ENCODE measurements around the gene CRIP2. TPM values are rescaled to one million over a fixed set of nuclear protein-coding genes. Genes with fewer than 3 reads are reported as not detected.

The CRIP2 gene
- total and polyA plus RNA-seq, 2 experiments from 2014 or later, result 3.4 to 9.6 TPM

DNA sequence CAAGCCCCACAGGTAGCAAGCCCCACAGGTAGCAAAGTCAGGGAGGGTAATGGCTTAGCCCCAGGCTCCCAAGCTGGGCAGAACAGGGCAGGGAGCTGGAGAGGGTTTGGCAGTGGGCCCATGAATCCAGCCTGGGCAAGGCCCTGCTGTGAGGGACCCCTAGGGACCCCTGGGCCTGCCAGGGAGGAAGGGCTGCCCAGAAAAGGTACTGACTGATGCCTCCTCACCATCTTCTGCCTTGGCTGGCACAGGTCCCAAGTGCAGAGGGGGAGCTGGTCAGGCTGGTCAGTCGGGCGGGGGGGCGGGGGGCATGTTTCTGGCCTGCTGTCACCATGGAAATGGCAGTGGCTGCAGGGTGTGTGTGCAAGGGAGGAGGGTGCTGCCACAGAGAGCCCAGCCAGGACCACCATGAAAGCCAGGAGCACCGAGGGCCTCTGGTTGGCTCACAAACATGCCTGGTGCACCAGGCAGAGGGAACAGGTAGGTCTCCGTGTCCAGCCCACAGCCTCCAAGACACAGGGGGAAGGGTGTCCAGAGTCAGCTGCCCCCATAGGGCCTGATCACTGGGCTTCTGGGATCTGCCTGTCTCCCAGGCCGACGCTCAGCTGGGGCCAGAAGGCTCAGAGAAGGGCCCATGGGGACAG lies 1.5 kb upstream of the CRIP2 start:
- peaks cover 8% of the 10 kb centered on the region for H3K4me1 Mint-ChIP-seq
- H3K27me3 Mint-ChIP-seq (ENCODE audit: insufficient read depth, low read depth, poor library complexity), result peaks cover 37% of the 10 kb centered on the region
- DNase-seq (ENCODE audit: low spot score) (no peak), ATAC-seq (no peak)
- no peak overlapping the region for H2AFZ ChIP-seq
- H3K9me2 ChIP-seq (ENCODE audit: insufficient read depth), result no peaks in the 10 kb centered on the region
- no peaks in the 10 kb centered on the region for H3K36me3 ChIP-seq (ENCODE audit: insufficient read depth)
- TF ChIP-seq ZNF462 (CRISPR knock-in tag; IDR thresholded peaks at IDR 0.05), result no peak
- no peak for TF ChIP-seq POLR2AphosphoS5 (IDR thresholded peaks at IDR 0.05; ENCODE audit: low read depth)
- TF ChIP-seq STAT1 (IDR thresholded peaks at IDR 0.05; ENCODE audit: unreplicated experiment), result no peak
- TF ChIP-seq JUNB (IDR thresholded peaks at IDR 0.05; ENCODE audit: unreplicated experiment), result no peak
- TF ChIP-seq CREB1 (CRISPR knock-in tag; IDR thresholded peaks at IDR 0.05; ENCODE audit: low read depth), result no peak
- no peak for TF ChIP-seq NANOG (IDR thresholded peaks at IDR 0.05; ENCODE audit: borderline replicate concordance)
- TF ChIP-seq EZH2phosphoT487 (IDR thresholded peaks at IDR 0.05; ENCODE audit: unreplicated experiment), result no peak
- TF ChIP-seq, protein P1, sequence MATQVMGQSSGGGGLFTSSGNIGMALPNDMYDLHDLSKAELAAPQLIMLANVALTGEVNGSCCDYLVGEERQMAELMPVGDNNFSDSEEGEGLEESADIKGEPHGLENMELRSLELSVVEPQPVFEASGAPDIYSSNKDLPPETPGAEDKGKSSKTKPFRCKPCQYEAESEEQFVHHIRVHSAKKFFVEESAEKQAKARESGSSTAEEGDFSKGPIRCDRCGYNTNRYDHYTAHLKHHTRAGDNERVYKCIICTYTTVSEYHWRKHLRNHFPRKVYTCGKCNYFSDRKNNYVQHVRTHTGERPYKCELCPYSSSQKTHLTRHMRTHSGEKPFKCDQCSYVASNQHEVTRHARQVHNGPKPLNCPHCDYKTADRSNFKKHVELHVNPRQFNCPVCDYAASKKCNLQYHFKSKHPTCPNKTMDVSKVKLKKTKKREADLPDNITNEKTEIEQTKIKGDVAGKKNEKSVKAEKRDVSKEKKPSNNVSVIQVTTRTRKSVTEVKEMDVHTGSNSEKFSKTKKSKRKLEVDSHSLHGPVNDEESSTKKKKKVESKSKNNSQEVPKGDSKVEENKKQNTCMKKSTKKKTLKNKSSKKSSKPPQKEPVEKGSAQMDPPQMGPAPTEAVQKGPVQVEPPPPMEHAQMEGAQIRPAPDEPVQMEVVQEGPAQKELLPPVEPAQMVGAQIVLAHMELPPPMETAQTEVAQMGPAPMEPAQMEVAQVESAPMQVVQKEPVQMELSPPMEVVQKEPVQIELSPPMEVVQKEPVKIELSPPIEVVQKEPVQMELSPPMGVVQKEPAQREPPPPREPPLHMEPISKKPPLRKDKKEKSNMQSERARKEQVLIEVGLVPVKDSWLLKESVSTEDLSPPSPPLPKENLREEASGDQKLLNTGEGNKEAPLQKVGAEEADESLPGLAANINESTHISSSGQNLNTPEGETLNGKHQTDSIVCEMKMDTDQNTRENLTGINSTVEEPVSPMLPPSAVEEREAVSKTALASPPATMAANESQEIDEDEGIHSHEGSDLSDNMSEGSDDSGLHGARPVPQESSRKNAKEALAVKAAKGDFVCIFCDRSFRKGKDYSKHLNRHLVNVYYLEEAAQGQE (IDR thresholded peaks at IDR 0.05; ENCODE audit: unreplicated experiment), result no peak
- no peak for TF ChIP-seq ZNF331 (CRISPR knock-in tag; IDR thresholded peaks at IDR 0.05; ENCODE audit: low read depth)
- TF ChIP-seq ETS1 (IDR thresholded peaks at IDR 0.05), result no peak
- no peak for TF ChIP-seq ZNF114 (CRISPR knock-in tag; IDR thresholded peaks at IDR 0.05)
- TF ChIP-seq CTCF (conservative IDR thresholded peaks at IDR 0.05; ENCODE audit: low read depth in 2 of 2), result no peak
- no peak for TF ChIP-seq EZH2 (IDR thresholded peaks at IDR 0.05; ENCODE audit: low read depth, unreplicated experiment)
- H3K36me3 Mint-ChIP-seq (ENCODE audit: low read depth), result no peaks in the 10 kb centered on the region
- H3F3A ChIP-seq (replicated peaks; ENCODE audit: low read depth), result peaks cover 9% of the 10 kb centered on the region; the same call in 1 of the 2 replicates
- no peaks in the 10 kb centered on the region for H3K9me3 Mint-ChIP-seq
- H3K27ac Mint-ChIP-seq, result no peak overlapping the region
- peak overlapping the region; percentile 59; the same call in 1 of the 3 replicates for H3K4me3 Mint-ChIP-seq
- peak overlapping the region; percentile 56 for H3K4me3 ChIP-seq
- H3K4me2 ChIP-seq, result peak overlapping the region; percentile 84
- peaks cover 34% of the 10 kb centered on the region for H3K27me3 ChIP-seq (ENCODE audit: insufficient read depth)
- no peaks in the 10 kb centered on the region for H3K79me2 ChIP-seq (replicated peaks; ENCODE audit: insufficient read depth)
- H4K20me1 ChIP-seq (replicated peaks; ENCODE audit: insufficient read depth), result no peaks in the 10 kb centered on the region; the same call in 1 of the 2 replicates
- H3K4me1 ChIP-seq (ENCODE audit: insufficient read depth), result peaks cover 18% of the 10 kb centered on the region; the same call in 1 of the 2 replicates
- no peak overlapping the region for H3K27ac ChIP-seq (ENCODE audit: low read depth)

Measured in GM23338 (cell line).